ENCODE results near the gene PEX11A.

DNA sequence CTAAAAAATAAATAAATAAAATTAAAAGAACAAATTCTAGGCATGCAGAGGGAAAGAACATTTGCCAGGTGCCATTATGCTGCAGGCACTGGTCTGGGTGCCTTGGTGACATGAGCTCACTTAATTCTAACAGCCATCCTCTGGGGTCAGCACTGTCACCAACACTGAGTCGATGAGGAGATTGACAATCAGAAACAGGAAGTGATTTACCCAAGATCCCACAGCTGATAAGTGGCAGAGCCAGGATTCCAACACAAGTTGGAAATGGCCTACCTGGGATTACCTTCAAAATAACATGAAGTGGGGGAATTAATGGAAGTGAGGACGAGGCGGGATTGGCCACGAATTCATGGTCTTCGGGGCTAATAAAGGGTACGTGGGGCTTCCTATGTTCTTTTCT lies 14.9 kb downstream of the PEX11A start:
- TF ChIP-seq, protein P1, sequence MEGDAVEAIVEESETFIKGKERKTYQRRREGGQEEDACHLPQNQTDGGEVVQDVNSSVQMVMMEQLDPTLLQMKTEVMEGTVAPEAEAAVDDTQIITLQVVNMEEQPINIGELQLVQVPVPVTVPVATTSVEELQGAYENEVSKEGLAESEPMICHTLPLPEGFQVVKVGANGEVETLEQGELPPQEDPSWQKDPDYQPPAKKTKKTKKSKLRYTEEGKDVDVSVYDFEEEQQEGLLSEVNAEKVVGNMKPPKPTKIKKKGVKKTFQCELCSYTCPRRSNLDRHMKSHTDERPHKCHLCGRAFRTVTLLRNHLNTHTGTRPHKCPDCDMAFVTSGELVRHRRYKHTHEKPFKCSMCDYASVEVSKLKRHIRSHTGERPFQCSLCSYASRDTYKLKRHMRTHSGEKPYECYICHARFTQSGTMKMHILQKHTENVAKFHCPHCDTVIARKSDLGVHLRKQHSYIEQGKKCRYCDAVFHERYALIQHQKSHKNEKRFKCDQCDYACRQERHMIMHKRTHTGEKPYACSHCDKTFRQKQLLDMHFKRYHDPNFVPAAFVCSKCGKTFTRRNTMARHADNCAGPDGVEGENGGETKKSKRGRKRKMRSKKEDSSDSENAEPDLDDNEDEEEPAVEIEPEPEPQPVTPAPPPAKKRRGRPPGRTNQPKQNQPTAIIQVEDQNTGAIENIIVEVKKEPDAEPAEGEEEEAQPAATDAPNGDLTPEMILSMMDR (IDR thresholded peaks at IDR 0.05), result no peak
- TF ChIP-seq POLR2A (IDR thresholded peaks at IDR 0.05), result no peak

Data from breast epithelium (tissue), 3 donors.